ENCODE data around the gene SURF6. TPM values are rescaled to one million over a fixed set of nuclear protein-coding genes. Genes with fewer than 3 reads are reported as not detected.

SURF6 gene
- total and polyA plus RNA-seq, 2 experiments from 2014 or later, result 20.2 to 24.3 TPM

DNA sequence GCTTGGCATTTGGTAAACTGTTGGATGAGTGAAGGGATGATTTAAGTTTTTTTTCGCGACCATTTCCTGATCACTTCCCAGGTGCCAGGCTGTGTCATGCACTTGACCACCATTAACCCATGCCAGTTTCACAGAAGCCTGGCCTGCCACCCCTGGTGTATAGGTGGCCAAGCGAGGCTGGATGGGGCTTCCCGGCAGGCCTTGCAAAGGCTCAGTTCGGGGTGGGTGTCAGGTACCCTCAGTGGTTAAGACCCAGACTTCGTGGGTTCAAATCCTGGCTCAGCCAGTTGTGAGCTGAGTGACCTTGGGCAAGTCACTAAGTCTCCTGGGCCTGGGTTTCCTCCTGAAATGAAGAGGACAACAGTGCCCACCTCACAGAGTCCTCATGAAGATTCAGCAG is 9.6 kb upstream of the SURF6 start:
- Histone ChIP-seq H3K9me2 (replicated peaks; ENCODE audit: insufficient read depth) (no peaks in the 10 kb centered on the region), H4K20me1 (ENCODE audit: insufficient read depth, poor library complexity, severe bottlenecking) (peaks cover 19% of the 10 kb centered on the region), H3K4me2 (no peak overlapping the region), H3K36me3 (replicated peaks; ENCODE audit: insufficient read depth, low read depth) (peaks cover 3% of the 10 kb centered on the region), H3K4me1 (ENCODE audit: insufficient read depth) (peaks cover 10% of the 10 kb centered on the region), H3K79me2 (peaks cover 47% of the 10 kb centered on the region), H3K27ac (no peak overlapping the region), H3K9me3 (ENCODE audit: low read depth) (no peaks in the 10 kb centered on the region), H3K27me3 (no peaks in the 10 kb centered on the region), H2AFZ (no peak overlapping the region), H3K4me3 (no peak overlapping the region)
- TF ChIP-seq EZH2phosphoT487 (IDR thresholded peaks at IDR 0.05; ENCODE audit: low read depth, severe bottlenecking, unreplicated experiment), result no peak
- 98% methylated on average over 6 of the region's 6 CpGs for WGBS (ENCODE audit: low lambda C conversion rate, missing lambda C conversion rate)
- DNase-seq (ENCODE audit: low spot score), result no peak

GRCh38 chr9:133344979-133345378 is 9.0 kb upstream of the SURF6 start:
- peaks cover 13% of the 10 kb centered on the region for H4K20me1 ChIP-seq (ENCODE audit: insufficient read depth, poor library complexity, severe bottlenecking)
- H3K4me3 ChIP-seq, result no peak overlapping the region
- H3K79me2 ChIP-seq, result peaks cover 41% of the 10 kb centered on the region
- no peaks in the 10 kb centered on the region for H3K9me3 ChIP-seq (ENCODE audit: low read depth)
- no peak for DNase-seq (ENCODE audit: low spot score)
- no peak overlapping the region for H2AFZ ChIP-seq
- H3K4me2 ChIP-seq, result no peak overlapping the region
- H3K27me3 ChIP-seq, result no peaks in the 10 kb centered on the region
- no peaks in the 10 kb centered on the region for H3K9me2 ChIP-seq (replicated peaks; ENCODE audit: insufficient read depth)
- TF ChIP-seq EZH2 (IDR thresholded peaks at IDR 0.05; ENCODE audit: borderline replicate concordance) (no peak), EZH2phosphoT487 (IDR thresholded peaks at IDR 0.05; ENCODE audit: low read depth, severe bottlenecking, unreplicated experiment) (no peak)
- TF ChIP-seq, protein P1, sequence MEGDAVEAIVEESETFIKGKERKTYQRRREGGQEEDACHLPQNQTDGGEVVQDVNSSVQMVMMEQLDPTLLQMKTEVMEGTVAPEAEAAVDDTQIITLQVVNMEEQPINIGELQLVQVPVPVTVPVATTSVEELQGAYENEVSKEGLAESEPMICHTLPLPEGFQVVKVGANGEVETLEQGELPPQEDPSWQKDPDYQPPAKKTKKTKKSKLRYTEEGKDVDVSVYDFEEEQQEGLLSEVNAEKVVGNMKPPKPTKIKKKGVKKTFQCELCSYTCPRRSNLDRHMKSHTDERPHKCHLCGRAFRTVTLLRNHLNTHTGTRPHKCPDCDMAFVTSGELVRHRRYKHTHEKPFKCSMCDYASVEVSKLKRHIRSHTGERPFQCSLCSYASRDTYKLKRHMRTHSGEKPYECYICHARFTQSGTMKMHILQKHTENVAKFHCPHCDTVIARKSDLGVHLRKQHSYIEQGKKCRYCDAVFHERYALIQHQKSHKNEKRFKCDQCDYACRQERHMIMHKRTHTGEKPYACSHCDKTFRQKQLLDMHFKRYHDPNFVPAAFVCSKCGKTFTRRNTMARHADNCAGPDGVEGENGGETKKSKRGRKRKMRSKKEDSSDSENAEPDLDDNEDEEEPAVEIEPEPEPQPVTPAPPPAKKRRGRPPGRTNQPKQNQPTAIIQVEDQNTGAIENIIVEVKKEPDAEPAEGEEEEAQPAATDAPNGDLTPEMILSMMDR (IDR thresholded peaks at IDR 0.05; ENCODE audit: poor library complexity), result no peak
- H3K4me1 ChIP-seq (ENCODE audit: insufficient read depth), result peaks cover 10% of the 10 kb centered on the region
- H3K36me3 ChIP-seq (replicated peaks; ENCODE audit: insufficient read depth, low read depth), result peaks cover 3% of the 10 kb centered on the region
- 98% methylated on average over 11 of the region's 12 CpGs for WGBS (ENCODE audit: low lambda C conversion rate, missing lambda C conversion rate)
- no peak overlapping the region for H3K27ac ChIP-seq

GRCh38 chr9:133344071-133344470 is 8.1 kb upstream of the SURF6 start:
- Histone ChIP-seq H3K9me2 (replicated peaks; ENCODE audit: insufficient read depth) (no peaks in the 10 kb centered on the region), H3K9me3 (ENCODE audit: low read depth) (no peaks in the 10 kb centered on the region), H3K4me3 (no peak overlapping the region), H3K4me2 (no peak overlapping the region), H3K79me2 (peaks cover 32% of the 10 kb centered on the region), H3K27ac (no peak overlapping the region), H3K27me3 (no peaks in the 10 kb centered on the region), H2AFZ (no peak overlapping the region), H3K4me1 (ENCODE audit: insufficient read depth) (peaks cover 2% of the 10 kb centered on the region), H3K36me3 (replicated peaks; ENCODE audit: insufficient read depth, low read depth) (no peaks in the 10 kb centered on the region), H4K20me1 (ENCODE audit: insufficient read depth, poor library complexity, severe bottlenecking) (peaks cover 4% of the 10 kb centered on the region)
- TF ChIP-seq EZH2 (IDR thresholded peaks at IDR 0.05; ENCODE audit: borderline replicate concordance) (no peak), EZH2phosphoT487 (IDR thresholded peaks at IDR 0.05; ENCODE audit: low read depth, severe bottlenecking, unreplicated experiment) (no peak)
- TF ChIP-seq, protein P1 (IDR thresholded peaks at IDR 0.05; ENCODE audit: poor library complexity), result no peak
- WGBS (ENCODE audit: low lambda C conversion rate, missing lambda C conversion rate), result 98% methylated on average over 19 of the region's 19 CpGs
- no peak for DNase-seq (ENCODE audit: low spot score)

DNA sequence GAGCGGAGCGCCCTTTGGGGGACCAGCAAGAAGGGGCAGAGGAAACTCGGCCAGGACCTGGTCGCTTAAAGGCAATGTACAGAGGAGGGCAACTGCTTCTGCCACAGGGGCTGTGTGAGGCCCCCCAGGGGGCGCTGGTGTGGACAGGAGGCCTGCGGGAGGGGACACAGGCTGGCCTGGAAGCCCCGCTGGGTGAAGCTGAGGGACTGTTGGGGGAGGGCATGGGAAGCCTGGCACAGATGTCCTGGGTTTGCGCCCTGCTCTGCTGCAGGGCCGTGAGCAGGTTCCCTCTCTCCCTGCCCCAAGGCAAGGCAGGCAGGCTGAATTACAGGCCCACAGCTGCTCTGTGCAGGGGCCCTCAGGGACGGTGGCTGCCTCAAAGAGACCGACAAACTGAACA is 6.6 kb upstream of the SURF6 start:
- Histone ChIP-seq H3K27ac (no peak overlapping the region), H3K79me2 (peaks cover 22% of the 10 kb centered on the region), H3K9me2 (replicated peaks; ENCODE audit: insufficient read depth) (no peaks in the 10 kb centered on the region), H3K4me2 (no peak overlapping the region), H3K36me3 (replicated peaks; ENCODE audit: insufficient read depth, low read depth) (no peaks in the 10 kb centered on the region), H3K9me3 (ENCODE audit: low read depth) (no peaks in the 10 kb centered on the region), H3K27me3 (no peaks in the 10 kb centered on the region), H2AFZ (no peak overlapping the region), H4K20me1 (ENCODE audit: insufficient read depth, poor library complexity, severe bottlenecking) (no peaks in the 10 kb centered on the region), H3K4me3 (no peak overlapping the region), H3K4me1 (ENCODE audit: insufficient read depth) (no peaks in the 10 kb centered on the region)
- TF ChIP-seq, protein P1 (IDR thresholded peaks at IDR 0.05; ENCODE audit: poor library complexity), result no peak
- TF ChIP-seq EZH2 (IDR thresholded peaks at IDR 0.05; ENCODE audit: borderline replicate concordance) (no peak), EZH2phosphoT487 (IDR thresholded peaks at IDR 0.05; ENCODE audit: low read depth, severe bottlenecking, unreplicated experiment) (no peak)
- WGBS (ENCODE audit: low lambda C conversion rate, missing lambda C conversion rate), result 92% methylated on average over 11 of the region's 11 CpGs
- no peak for DNase-seq (ENCODE audit: low spot score)
